NCI-H748 (cell line): ENCODE results near the gene CLEC2D.
A peak's percentile ranks its signal among the peaks of the same experiment; 100 is the strongest.
"Not testable (repeated sequence)": the region's sequence is repeated elsewhere in the genome, so short reads cannot be mapped to it uniquely, and the experiment has no call there.

ENCODE experiments used
- DNase-seq: peaks from one replicate; lab custom pipeline; 2025; ENCODE audit not compliant: unreplicated experiment; lab: John Stamatoyannopoulos, UW

The CLEC2D gene

DNA sequence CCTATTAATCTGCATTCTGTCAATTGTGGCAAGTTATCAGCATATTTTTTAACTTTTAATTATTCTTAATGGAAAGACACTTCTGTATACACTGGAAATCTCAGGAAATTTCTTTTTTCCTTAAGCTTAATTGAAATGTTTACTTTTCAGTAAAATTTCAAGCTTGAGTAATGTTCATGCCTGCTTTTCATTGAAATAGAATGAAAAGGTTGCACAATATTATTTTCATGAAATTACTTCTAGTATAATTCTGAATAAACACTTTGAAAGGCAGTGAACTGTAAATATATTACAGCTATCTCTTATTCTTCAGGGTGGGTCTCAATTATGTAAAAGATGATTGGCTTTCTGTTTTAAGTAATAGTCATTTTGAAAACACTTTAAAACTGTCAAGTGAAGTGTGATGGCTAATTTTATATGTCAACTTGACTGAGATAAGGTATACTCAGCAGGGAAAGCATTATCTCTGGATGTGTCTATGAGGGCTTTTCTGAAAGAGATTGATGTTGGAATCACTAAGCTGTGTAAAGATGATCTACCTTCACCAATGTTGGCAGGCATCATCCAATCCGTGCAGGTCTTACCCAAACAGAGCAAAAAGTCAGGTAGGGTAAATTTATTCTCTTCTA is 29.9 kb downstream of the CLEC2D start:
- DNase-seq, result no peak

DNA sequence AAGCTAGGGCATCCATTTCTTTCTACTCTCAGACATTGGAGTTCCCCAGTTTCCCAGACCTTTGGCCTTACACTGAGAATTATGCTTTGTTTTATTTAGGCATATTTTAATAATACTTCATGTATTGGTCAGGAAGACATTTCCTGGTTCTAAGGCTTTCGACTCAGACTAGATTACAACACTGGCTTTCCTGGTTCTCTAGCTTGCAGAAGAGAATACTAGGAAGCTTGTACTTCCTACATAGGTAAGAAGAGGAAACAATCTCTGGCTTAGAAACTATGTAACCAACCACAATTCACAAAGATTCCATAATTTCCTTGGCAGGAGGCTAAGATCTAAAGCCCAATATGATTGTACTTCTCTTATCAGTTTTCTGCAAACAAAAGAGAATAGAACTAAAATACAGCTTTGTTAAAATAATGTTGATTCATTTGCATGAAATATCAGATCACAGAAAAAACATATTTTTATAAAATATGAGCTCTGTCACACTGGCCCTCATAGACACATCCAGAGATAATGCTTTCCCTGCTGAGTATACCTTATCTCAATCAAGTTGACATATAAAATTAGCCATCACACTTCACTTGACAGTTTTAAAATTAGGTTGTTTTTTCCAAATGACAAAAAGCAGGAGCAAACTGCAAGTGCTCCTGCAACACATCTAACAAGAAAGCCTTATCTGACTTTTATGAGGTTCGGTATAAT is 30.5 kb downstream of the CLEC2D start:
- DNase-seq, result no peak

DNA sequence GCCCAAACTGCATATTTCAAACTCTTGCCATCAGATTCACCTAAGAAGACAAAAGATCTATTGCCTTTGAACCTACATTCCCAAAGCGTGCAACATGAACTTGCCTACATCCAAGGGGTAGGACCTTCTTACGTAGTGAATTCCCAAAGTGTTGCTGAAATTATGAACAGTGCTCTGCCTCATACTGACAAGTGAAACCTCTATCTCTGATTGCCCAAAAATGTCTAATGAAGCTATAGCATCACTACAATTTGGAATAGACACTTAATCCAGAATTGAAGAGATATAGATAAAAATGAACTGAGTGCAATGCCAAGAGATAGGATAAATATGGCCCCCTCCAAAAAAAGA is 31.1 kb downstream of the CLEC2D start:
- DNase-seq, result no peak

DNA sequence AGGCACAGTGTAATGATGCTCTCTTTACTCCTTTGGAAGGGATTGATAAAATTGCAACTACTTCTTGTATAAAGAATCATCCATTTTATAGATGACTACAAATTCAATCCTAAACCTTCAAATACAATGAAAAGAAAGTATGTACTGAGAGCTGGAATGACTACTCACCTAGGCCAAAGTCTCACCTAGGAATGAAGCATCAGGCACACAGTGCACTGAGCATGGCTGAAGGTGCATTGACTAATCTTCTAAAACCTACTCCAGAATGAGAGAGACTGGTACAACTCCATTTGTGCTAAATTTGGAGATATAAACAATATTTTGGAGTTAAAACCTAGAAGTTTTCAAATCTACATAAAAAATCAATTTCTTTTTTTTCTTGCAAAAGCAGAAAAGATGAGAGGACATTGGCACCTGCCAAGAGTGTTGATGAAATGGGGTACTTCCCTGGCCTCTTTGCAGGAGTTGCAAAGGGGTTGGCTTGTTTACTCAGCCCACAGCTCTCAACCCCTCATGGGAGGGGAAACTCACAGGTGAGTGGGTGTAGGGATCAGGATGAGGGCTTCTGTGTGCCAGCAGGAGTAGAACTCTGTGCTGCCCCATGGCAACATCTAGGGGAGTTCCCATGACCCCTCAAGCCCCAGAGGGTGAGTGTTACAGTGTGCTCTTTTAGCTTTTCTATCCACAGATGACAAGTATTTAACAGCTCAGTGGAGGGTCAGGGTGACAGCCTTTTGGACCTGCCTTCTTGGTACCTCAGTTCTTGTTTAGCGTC is 32.1 kb downstream of the CLEC2D start:
- no peak for DNase-seq

DNA sequence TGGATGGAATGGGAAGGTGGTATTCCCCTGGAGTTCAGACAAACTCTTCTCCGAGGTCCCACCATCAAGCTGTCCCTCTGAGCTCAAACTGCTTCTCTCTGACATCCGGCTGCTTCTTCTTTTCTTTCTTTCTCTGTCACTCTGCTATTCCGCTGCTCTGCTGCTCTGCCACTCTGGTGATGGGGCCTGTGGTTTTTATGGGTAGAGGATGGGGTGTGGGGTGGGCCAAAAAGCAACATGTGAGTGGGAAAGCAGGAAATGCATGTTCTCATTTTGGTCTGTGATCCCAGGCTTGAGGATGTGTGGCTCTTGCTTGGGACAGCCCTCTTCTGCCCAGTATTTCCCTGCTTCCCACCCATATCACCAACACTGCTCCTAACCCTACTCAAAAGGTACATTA is 32.7 kb downstream of the CLEC2D start:
- no peak for DNase-seq

DNA sequence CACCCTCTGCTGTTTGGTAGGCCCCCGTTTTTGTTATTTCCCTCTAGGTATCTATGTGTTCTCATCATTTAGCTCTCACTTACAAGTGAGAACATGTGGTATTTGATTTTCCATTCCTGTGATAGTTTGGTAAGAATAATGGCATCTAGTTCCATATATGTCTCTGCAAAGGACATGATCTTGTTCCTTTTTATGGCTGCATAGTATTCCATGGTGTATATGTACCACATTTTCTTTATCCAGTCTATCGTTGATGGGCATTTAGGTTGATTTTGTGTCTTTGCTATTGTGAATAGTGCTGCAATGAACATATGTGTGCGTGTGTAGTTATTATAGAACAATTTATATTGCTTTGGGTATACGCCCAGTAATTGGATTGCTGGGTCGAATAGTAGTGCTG is 35.0 kb downstream of the CLEC2D start:
- DNase-seq, result not testable (repeated sequence)

DNA sequence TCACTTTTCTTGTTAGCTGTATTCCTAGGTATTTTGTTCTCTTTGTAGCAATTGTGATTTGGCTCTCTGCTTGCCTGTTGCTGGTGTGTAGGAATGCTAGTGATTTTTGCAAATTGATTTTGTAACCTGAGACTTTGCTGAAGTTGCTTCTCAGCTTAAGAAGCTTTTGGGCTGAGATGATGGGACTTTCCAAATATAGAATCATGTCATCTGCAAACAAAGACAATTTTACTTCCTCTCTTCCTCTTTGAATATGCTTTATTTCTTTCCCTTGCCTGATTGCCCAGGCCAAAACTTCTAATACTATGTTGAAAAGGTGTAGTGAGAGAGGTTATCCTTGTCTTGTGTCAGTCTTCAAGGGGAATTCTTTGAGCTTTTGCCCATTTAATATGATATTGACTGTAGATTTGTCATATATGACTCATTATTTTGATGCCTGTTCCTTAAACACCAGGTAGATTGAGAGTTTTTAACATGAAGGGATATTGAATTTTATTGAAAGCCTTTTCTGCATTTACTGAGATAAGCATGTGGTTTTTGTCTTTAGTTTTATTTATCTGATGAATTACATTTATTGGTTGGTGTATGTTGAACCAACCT is 36.7 kb downstream of the CLEC2D start:
- DNase-seq, result no peak

DNA sequence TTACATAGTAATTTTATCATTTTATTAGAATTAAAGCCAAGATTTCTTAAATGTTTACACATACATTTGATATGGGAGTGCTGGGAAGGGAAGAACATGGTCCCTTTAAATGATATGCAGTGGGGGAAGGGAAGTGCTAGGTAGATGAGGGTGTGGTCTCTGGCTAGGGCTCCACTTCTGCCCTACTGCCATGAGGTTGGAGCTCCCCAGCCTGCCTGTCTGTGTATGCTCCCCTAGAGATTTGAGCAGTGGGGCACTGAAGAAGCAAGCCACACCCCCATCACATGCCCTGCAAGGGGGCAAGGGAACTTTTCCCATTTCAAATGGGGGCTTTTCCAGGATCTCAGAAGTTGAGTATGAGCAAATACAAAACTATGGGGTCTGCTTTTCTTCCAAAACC is 37.8 kb downstream of the CLEC2D start:
- DNase-seq, result no peak

DNA sequence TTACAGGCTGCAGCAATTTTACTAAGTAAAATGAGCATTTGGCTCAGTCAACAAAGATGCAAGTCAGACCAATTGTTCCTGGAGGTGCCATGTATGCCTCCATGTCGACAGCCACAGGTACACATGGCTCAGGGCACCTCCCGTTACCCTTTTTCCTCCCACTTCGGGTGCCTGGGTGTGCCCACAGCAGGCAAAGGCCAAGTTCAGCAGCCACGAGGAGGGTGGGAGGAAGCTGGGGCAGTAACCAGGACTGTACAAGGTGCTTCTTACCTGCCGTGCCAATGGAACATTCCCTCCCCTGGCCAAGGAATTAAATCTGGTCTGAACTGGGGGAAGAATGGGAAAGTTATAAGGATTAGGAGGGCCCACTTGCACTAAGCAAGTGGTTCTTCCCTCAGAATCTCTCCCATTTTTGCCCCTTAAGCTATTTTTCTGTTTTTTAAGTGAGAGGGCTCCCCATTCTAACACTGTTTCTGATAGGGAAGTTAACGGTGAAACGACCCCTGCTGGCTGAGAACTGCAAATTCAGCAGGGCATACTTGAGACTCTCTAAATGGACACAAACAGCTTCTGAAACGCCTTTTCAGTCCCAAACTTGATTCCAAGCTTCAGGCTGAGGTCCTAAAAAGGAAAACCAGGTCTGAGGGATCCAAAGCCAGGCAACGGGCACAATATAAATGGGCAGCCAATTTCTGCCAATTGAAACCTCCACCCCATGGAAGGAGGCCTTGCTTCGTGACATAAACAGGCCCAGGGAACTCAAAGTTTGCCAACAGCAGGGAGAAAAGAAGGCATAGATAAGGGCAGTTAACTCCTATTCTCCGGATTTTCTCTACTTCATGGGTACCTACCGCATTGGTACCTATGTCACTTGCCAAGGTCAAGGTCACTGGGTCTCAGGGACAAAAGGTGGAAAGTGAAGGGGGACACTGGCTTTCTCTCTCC is 38.6 kb downstream of the CLEC2D start:
- DNase-seq, result peak; percentile 29

DNA sequence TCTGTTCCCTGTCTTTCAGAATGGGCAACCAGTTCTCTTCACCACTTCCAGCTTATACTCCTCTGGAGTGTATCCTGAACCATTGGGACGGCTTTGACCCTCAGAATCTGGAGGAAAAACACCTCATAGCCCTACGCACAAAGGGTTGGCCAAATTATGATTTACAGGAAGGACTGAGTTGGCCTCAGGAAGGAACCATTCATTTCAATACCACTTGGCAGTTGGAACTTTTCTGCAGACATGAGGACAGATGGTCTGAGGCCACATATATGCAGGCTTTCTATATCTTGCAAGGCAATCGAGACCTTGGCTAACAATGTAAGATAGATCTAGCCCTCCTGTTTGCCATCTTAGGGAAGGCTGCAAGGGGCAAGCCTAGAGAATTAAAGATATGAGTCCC is 39.3 kb downstream of the CLEC2D start:
- no peak for DNase-seq

DNA sequence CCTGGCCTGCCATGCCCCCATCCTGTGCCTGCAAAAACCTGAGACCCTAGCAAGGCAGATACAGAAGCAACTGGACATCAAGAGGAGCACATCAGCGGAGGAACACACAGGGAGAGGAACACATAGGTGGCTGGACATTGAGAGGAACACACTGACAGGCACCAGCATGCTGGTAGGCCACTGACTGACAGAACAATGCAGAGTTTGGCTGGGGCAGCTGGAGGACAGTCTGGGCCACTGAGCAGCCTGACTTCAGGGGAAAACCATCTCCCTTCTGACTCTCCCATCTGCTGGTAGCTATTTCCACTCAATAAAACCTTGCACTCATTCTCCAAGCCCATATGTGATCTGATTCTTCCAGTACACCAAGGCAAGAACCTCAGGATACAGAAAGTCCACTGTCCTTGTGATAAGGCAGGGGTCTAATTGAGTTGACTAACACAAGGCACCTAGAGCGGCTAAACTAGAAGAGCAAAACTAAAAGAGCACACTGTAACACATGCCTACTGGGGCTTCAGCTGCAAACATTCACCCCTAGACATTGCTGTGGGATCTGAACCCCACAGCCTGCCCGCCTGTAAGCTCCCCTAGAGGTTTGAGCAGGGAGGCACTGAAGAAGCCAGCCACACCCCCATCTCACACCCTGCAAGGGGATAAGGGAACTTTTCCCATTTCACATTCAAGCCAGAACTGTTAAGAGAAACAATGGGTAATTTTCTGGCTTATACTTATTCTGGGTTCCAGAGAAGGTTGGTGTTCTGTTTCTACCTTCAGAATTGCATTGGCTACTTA is 41.3 kb downstream of the CLEC2D start:
- DNase-seq, result no peak

DNA sequence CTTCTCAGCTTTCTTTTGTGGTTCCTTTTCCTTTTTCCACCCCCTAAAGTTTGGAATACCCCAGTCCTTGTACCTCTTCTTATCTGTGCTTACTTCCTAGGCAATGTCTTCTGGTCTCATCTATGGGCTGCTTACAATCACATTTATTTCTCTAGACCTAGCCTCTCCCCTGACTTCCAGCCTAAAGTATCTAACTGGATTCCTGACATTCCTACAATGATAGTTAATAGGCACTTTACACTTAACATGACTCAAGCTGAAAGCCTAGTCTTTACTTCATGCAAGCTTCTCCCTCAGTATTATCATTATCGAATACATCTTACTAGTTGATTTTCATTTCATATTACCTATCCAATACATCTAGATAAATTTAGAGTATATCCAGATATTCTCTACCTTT is 42.2 kb downstream of the CLEC2D start:
- no peak for DNase-seq

DNA sequence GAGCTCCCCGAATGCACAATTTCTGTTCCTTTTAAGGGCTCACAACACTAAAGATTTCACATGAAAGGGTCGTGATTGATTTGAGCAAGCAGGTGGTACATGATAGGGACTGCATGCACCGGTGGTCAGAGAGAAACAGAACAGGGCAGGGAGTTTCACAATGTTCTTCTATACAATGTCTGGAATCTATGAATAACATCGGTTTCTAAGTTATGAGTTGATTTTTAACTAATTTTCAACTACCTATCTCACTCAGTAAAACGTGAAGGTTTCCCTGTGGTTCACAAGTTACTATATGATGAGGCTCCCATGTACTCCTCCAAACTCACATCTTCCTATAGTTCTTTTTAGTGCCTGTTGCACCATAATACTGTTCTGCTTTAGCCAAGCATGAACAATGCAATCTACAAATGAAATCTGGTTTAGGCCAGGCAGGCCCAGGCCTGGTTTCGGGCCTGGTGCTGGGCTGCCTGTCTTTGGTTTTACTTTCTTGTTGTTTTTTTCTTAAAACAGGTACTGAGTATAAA is 43.6 kb downstream of the CLEC2D start:
- not testable (repeated sequence) for DNase-seq

DNA sequence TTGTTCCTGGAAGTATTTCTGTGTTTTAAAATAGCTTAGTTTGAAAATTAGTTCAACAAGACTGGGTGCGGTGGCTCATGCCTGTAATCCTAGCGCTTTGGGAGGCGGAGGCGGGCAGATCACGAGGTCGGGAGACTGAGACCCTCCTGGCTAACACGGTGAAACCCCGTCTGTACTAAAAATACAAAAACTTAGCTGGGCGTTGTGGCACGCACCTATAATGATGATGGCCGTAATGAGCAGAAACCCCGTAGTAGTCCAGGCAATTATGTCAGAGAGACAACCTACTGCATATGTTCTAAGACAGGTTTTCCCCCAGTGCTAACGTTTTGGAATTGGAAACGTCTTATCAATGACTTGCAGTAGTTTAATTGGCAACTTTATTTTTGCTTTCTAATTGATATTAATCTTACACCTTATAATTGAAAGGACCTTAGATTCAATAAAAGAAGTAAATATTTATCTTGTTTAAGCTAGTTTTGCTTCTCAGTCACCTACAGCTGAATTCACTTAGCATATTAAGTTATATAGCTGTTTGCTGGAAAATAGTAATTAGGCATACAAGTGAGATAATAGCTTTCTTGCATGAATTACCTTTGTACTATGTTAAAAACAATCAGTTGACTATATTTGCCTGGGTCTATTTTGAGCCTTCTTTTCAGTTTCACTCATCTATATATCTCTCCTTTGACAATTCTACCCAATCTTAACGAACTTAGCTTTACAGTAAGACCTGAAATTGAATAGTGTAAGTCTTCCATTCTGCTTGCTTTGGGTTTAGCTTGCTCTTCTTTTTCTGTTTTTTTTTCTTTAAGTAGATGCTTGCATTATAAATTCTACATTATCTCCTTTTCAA is 47.8 kb downstream of the CLEC2D start:
- no peak for DNase-seq

DNA sequence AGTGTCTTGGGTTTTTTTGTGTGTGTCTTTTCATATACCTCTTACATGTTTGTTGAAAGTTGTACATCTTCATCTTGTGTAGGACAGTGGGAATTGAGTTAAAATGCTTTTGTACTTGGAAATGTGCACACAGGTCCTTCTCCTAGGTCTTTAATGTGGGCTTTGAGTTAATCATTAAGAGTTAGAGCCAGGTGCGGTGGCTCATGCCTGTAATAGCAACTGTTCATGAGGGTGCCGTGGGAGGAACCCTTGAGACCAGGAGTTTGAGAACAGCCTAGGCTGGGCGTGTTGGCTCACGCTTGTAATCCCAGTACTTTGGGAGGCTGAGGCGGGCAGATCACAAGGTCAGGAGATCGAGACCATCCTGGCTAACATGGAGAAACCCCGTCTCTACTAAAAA is 49.5 kb downstream of the CLEC2D start:
- DNase-seq, result no peak

DNA sequence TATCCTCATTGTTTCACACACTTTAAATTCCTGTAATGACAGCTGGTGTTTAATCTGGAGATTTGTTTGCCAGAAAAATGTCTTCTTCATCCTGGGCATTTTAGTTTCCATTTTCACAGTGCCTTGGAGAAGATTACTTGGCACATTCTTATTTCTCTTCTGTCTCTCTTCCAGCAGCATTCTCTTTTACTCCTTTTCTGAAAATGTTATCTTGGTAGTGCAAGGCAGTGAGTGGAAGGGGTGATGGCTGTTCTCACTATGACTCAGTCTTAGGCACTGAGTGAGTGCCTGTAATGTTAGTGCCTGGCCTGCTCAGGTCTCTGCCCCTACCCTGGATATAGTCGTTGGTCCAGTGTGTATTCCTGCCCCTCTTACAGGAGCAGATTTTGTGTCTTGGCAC is 50.3 kb downstream of the CLEC2D start:
- DNase-seq, result no peak

DNA sequence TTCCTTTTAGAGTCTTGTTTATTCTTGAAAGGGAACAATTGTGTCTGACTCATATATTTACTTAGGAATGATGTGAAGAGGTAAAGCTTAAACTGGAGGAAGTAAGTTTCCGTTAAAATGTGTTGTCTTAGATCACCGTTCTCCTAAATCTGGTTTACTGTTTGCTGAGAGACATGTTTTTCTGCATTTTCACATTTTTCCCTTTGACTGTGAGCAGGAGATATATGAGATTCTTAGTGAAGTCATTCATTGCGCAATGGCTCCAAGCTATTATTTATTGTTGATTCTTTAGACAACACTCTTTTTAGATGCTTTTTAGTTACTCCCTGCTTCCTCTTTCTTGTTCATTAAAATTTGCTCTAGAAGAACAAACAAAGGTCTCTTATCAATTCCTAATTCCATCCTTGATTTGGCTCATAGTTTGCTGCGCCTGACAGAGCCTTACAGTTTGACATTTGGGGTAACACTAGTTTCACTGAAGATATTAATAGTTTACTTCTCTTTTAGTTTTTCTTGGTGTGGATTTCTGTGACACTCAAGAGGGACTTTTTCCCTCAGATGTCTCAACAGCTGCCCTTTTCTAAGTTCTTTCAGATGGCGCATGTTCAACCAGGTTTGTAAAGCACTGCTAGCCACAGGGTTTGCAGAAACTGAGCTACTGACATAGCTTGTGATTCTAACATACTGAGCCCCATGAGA is 52.0 kb downstream of the CLEC2D start:
- DNase-seq, result no peak

DNA sequence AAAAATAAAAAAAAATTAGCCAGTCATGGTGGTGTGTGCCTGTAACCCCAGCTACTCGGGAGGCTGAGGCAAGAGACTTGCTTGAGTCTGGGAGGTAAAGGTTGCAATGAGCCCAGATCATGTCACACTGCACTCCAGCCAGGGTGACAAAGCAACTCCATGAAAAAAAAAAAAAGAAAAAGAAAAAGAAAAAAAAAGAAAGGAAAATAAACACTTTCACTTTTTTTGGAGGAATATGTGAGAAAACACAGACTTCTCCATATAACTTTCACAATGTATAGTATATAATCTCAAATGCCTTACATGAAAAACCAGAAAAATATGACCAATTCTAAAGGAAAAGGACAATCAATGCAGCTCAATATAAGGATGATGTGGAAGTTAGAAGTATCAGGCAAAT is 54.5 kb downstream of the CLEC2D start:
- DNase-seq, result no peak
